GM12878 (cell line): ENCODE results near the gene LYSMD1. TPM values are rescaled to one million over a fixed set of nuclear protein-coding genes. Genes with fewer than 3 reads are reported as not detected.

Experiments used
- ETV6 ChIP-seq, 2 experiments: fragments of 450-650 bp in 1 of 2; IDR thresholded peaks in 1 of 2; conservative IDR thresholded peaks in 1 of 2; 2 replicates each; pipeline ENCODE4 v1.6.1; 2014; ENCODE audit warnings: antibody characterized with exemption in 1 of 2, borderline replicate concordance in 1 of 2, low read depth in 1 of 2, mild to moderate bottlenecking in 1 of 2, moderate library complexity in 1 of 2
- KDM1A ChIP-seq: fragments of 200-600 bp; sonication (generic); IDR thresholded peaks from 2 replicates; pipeline ENCODE4 v1.6.1; 2016; ENCODE audit warnings: borderline replicate concordance
- KLF5 ChIP-seq: fragments of 450-650 bp; IDR thresholded peaks from 2 replicates; pipeline ENCODE4 v1.6.1; 2014; ENCODE audit warnings: mild to moderate bottlenecking; ENCODE audit not compliant: partially characterized antibody
- NR2C1 ChIP-seq: fragments of 450-650 bp; IDR thresholded peaks from 2 replicates; pipeline ENCODE4 v1.6.1; 2017; ENCODE audit warnings: antibody characterized with exemption, mild to moderate bottlenecking, moderate library complexity
- SIX5 ChIP-seq: IDR thresholded peaks from 2 replicates; pipeline ENCODE4 v1.6.1; 2011; ENCODE audit warnings: mild to moderate bottlenecking, low read depth, low read length, moderate library complexity; ENCODE audit not compliant: severe bottlenecking
- SREBF2 ChIP-seq: IDR thresholded peaks from 2 replicates; pipeline ENCODE4 v1.6.1; 2012; ENCODE audit warnings: mild to moderate bottlenecking, low read length
- TCF12 ChIP-seq: IDR thresholded peaks from 2 replicates; pipeline ENCODE4 v1.6.1; 2011; ENCODE audit warnings: low read depth, mild to moderate bottlenecking, low read length
- TCF3 ChIP-seq: IDR thresholded peaks from 2 replicates; pipeline ENCODE4 v1.6.1; 2012; ENCODE audit warnings: low read depth, mild to moderate bottlenecking, low read length, borderline replicate concordance; ENCODE audit not compliant: insufficient read depth
- ZNF622 ChIP-seq: fragments of 450-650 bp; IDR thresholded peaks from 2 replicates; pipeline ENCODE4 v1.6.1; 2017; ENCODE audit warnings: mild to moderate bottlenecking, inconsistent platforms
- polyA plus RNA-seq, 11 experiments: library from polyadenylated mRNA; depleted of rRNA in 4 of 11; unstranded in 6 of 11; stranded (reverse) in 5 of 11; fragments of >200 nt; fragmentation: Nextera tagmentation in 4 of 11; fragmentation: Illumina TruSeq in 1 of 11; extraction: Ambion mirVana in 4 of 11; extraction: Trizol in 1 of 11; gene quantifications; 1 replicate in 1 of 11; 2 replicates in 10 of 11; pipeline versions ENCODE4 v1.2.1 to v1.2.3, GENCODE V29; 2011 to 2016; ENCODE audit warnings: inconsistent platforms in 2 of 11, missing spikeins in 2 of 11, low read depth in 1 of 11
- total RNA-seq, 4 experiments: library from RNA; depleted of rRNA in 3 of 4; stranded (reverse); fragments of >200 nt in 3 of 4; fragmentation: Illumina TruSeq in 1 of 4; extraction: Trizol in 1 of 4; gene quantifications; 2 replicates each; pipeline versions ENCODE4 v1.2.1 to v1.2.3, GENCODE V29; 2013 to 2021
- TF ChIP-seq, protein P1 (sequence below): fragments of 450-650 bp; IDR thresholded peaks from 2 replicates; pipeline ENCODE4 v1.6.1; 2016; ENCODE audit warnings: mild to moderate bottlenecking
- TF ChIP-seq, protein P2 (sequence below): fragments of 450-650 bp; IDR thresholded peaks from 2 replicates; pipeline ENCODE4 v1.6.1; 2017; ENCODE audit warnings: low read depth, mild to moderate bottlenecking, moderate library complexity

The LYSMD1 gene
- total and polyA plus RNA-seq, 10 of the 15 experiments (the other 5 are each of a cell fraction or from before 2014, with no cell fraction given): 0.80 to 10.4 (median 6.5) TPM

DNA sequence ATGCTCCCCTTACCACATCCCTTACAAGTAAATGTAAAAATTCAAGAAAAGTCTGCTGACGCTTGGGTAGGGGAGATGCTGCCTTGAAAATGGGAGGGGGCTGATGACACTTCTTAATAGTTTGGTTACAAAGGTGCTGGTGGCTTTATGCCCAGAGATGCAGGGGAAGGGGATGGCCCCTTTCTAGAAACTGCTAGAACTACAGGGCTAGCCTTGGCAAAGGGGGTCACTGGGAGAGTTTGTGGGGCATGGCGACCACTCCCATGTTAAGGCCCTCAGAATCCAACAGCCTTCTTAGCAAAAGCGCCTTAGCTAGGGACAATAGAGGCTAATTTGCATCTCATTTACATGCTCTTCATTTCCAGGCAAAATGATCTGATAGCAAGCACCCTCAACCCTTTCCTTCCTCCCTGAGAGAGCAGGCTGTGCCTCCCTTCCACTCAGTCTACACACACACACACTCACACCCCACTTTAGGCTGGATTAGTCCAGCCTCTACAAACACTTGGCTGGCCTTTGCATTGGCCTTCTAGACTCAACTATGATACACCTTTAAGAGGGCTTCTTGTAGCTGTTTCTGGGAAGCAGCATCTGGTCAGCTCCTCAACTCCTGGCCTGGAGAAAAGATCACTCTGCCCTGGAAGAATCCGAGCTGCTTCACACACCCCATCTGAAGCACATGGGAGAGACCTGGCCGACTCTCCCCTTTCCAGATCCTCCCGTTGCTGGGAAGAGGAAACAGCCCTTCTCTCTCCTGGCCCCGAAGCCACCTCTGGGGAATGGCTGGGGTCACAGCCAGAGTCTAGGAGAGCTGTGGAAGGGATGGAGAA, 21.0 kb downstream of the LYSMD1 start (continued):
- TF ChIP-seq, protein P1, sequence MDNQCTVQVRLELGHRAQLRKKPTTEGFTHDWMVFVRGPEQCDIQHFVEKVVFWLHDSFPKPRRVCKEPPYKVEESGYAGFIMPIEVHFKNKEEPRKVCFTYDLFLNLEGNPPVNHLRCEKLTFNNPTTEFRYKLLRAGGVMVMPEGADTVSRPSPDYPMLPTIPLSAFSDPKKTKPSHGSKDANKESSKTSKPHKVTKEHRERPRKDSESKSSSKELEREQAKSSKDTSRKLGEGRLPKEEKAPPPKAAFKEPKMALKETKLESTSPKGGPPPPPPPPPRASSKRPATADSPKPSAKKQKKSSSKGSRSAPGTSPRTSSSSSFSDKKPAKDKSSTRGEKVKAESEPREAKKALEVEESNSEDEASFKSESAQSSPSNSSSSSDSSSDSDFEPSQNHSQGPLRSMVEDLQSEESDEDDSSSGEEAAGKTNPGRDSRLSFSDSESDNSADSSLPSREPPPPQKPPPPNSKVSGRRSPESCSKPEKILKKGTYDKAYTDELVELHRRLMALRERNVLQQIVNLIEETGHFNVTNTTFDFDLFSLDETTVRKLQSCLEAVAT: no peak
- TF ChIP-seq, protein P2, sequence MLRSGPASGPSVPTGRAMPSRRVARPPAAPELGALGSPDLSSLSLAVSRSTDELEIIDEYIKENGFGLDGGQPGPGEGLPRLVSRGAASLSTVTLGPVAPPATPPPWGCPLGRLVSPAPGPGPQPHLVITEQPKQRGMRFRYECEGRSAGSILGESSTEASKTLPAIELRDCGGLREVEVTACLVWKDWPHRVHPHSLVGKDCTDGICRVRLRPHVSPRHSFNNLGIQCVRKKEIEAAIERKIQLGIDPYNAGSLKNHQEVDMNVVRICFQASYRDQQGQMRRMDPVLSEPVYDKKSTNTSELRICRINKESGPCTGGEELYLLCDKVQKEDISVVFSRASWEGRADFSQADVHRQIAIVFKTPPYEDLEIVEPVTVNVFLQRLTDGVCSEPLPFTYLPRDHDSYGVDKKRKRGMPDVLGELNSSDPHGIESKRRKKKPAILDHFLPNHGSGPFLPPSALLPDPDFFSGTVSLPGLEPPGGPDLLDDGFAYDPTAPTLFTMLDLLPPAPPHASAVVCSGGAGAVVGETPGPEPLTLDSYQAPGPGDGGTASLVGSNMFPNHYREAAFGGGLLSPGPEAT: no peak
- no peak for TF ChIP-seq ETV6 (conservative IDR thresholded peaks at IDR 0.05 in 1 of 2, IDR thresholded peaks at IDR 0.05 in 1 of 2; ENCODE audit: borderline replicate concordance in 1 of 2, low read depth in 1 of 2)
- no peak for TF ChIP-seq NR2C1
- no peak for TF ChIP-seq KDM1A
- TF ChIP-seq SIX5: no peak
- TF ChIP-seq KLF5: no peak
- no peak for TF ChIP-seq TCF12
- no peak for TF ChIP-seq TCF3
- TF ChIP-seq ZNF622: no peak
- TF ChIP-seq SREBF2: no peak
- TF ChIP-seq, all 136 proteins: peak for 0
